ENCODE data around the gene PDE2A.

The PDE2A gene

DNA sequence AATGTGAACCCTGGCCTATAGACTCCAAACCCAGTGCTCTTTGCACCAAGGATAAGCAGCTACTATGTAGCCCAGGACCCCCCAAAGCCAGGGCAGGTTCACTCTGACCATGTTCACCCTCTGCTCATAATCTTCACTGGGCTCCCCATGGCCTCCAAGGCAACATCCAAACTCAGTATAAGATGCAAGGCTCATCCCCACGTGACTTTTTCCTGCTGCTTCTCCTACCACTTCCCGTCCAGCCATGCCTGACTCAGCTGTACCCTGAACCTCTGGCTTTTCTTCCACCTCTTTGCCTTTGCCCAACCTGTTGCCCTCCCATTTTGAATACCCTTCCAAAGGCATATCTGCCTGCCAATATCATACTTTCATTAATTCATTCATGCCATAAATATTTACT is 27.8 kb downstream of the PDE2A start:
- no peak for DNase-seq (ENCODE audit: extremely low read depth, low read depth)
- no peak overlapping the region for H3K4me3 ChIP-seq (replicated peaks; ENCODE audit: low read depth, low read length)
- TF ChIP-seq, protein P1, sequence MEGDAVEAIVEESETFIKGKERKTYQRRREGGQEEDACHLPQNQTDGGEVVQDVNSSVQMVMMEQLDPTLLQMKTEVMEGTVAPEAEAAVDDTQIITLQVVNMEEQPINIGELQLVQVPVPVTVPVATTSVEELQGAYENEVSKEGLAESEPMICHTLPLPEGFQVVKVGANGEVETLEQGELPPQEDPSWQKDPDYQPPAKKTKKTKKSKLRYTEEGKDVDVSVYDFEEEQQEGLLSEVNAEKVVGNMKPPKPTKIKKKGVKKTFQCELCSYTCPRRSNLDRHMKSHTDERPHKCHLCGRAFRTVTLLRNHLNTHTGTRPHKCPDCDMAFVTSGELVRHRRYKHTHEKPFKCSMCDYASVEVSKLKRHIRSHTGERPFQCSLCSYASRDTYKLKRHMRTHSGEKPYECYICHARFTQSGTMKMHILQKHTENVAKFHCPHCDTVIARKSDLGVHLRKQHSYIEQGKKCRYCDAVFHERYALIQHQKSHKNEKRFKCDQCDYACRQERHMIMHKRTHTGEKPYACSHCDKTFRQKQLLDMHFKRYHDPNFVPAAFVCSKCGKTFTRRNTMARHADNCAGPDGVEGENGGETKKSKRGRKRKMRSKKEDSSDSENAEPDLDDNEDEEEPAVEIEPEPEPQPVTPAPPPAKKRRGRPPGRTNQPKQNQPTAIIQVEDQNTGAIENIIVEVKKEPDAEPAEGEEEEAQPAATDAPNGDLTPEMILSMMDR (IDR thresholded peaks at IDR 0.05; ENCODE audit: low read depth, low read length, missing control alignments), result no peak

GRCh38 chr11:72646024-72646423 is 28.2 kb downstream of the PDE2A start:
- DNase-seq (ENCODE audit: extremely low read depth, low read depth), result no peak
- no peak overlapping the region for H3K4me3 ChIP-seq (replicated peaks; ENCODE audit: low read depth, low read length)
- TF ChIP-seq, protein P1 (IDR thresholded peaks at IDR 0.05; ENCODE audit: low read depth, low read length, missing control alignments), result no peak

GRCh38 chr11:72643547-72643946 is 30.7 kb downstream of the PDE2A start:
- DNase-seq (ENCODE audit: extremely low read depth, low read depth), result no peak
- TF ChIP-seq, protein P1 (IDR thresholded peaks at IDR 0.05; ENCODE audit: low read depth, low read length, missing control alignments), result no peak
- H3K4me3 ChIP-seq (replicated peaks; ENCODE audit: low read depth, low read length), result no peak overlapping the region

GRCh38 chr11:72642884-72643522 is 31.2 kb downstream of the PDE2A start:
- no peak overlapping the region for H3K4me3 ChIP-seq (replicated peaks; ENCODE audit: low read depth, low read length)
- DNase-seq (ENCODE audit: extremely low read depth, low read depth), result no peak

GRCh38 chr11:72642043-72642883 is 32.0 kb downstream of the PDE2A start:
- TF ChIP-seq, protein P1 (IDR thresholded peaks at IDR 0.05; ENCODE audit: low read depth, low read length, missing control alignments), result no peak
- 0 out of 2 replicates have a peak overlapping the region, but pooled peaks have one; percentile 13 for H3K4me3 ChIP-seq (replicated peaks; ENCODE audit: low read depth, low read length)
- no peak for DNase-seq (ENCODE audit: extremely low read depth, low read depth)

More at GRCh38 chr11:72642884-72643522, 31.2 kb downstream of the PDE2A start:
- TF ChIP-seq, protein P1 (IDR thresholded peaks at IDR 0.05; ENCODE audit: low read depth, low read length, missing control alignments), result peak; percentile 85

GRCh38 chr11:72641522-72642042 is 32.6 kb downstream of the PDE2A start:
- TF ChIP-seq, protein P1 (IDR thresholded peaks at IDR 0.05; ENCODE audit: low read depth, low read length, missing control alignments), result no peak
- DNase-seq (ENCODE audit: extremely low read depth, low read depth), result no peak
- no peak overlapping the region for H3K4me3 ChIP-seq (replicated peaks; ENCODE audit: low read depth, low read length)
